NCI-H2227 (cell line): ENCODE data around the gene C1QTNF5.

ENCODE experiments used
- DNase-seq: peaks from one replicate; lab custom pipeline; 2025; ENCODE audit not compliant: unreplicated experiment; lab: John Stamatoyannopoulos, UW

The C1QTNF5 gene

DNA sequence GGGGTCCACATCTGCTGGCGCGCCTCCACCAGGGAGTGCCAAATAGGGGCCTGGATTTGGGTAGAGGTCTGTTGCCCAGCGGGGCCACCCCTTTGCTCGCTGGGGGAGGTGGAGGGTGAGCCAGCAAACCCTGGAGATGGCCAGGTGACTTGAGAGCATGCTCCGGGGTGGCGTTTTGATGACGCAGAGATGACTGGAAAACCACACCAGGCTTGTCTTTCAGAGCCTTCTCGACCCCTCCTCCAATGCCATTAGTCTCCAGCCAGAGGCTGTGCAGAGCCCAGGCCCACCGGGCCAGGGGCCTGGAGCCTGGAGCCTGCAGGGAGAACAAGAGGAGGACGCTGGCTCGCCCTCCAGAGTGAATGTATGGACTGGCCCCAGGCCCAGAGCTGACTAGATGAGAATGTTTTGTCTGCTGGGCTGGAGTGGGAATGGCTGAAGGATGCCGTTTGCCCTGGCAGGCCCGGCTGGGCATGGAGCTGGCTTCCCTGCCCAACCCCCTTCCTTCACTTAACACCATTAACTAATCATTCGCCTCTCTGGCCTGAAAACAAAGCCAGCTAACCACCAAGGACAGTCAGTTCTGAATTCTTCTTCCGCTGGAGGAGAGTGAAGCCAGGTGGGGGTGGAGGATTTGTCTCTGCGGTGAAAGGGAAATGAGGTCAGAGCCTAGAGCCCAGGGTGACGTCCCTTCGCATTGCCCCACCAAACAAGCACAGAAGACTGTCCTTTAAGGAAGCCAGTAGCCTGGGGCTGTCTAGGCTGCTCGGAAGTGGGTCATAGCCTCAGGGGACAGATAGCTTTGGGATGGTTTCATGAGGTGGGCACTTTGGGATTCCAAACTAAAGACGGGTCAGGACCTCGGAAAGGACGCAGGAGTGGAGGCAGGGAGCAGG lies 22.2 kb downstream of the C1QTNF5 start:
- DNase-seq = no peak

DNA sequence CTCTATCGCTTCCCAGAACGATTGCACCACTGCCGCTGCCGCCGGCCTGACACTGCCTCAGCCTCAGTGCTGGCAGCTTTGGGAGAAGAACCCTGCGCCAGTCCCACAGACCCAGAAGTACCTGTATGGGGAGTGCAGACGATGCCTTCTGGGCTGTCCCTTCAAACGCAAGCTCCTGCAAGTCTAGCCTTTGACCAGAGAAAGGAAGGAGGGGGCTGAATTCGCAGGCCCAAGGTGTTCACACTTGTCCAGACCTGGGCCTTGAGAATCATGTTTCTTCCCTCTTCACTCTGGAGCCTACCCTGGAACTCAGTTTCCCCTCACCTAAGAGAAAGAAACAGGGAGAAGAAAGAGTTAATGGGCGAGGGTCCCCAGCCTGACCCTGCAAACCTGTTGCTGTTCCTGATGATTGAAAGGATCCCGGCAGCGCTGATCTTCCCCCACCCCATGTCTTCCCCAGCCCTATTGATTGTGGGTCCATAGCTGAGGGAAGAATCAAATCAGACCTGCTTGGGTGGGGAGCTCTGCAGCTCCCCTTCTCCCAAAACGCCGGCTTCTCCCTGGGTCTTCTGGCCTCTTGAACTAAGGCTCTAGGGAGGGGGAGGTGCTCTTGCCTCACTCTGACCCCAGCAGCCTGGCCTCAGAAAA lies 23.0 kb downstream of the C1QTNF5 start:
- no peak for DNase-seq

DNA sequence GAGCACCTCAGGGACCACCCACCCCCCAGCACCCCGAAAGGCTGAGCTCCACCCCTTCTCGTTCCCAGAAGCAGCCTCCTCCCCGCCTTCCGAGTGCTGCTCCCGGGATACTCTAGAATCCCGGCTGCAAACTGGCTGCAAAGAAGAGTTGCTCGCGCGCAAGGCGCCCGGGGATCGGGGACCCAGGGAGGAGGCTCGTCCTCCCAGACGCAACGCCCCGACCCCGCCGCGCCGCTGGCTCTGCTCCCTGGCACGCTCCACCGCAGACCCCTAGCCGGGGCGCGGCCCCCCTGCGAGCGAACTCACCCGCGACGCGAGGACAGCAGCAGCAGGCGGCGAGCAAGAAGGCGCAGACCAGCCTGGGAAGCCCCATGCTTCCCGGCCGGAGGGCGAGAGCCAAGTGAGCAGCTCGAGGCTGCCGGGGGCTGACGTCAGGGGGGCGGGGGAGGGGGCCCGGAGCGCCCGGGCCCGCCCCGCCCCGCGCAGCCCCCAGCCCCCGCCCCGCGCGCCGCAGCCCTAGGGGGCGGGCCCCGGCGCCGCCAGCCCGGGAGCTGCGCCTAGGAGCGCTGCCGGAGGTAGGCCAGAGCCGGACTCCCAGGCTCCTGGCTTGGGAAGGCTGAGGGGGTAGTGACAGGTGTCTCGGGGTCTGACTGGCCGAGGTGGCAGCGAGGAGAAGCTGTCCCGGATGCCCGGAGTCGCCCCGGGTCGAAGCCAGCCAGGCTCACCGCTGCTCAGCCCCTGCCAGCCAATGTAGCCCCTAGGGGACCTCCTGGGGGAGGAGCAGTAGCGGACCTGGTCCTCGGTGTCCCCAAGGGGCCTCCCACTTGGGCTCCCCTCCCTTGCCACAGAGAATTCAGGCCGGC lies 23.7 kb downstream of the C1QTNF5 start, which contains the start of gene MCAM:
MCAM (minus strand) TSS at position 402 of the 863 bp plus-strand sequence; CDS start at position 373, 29 bp downstream.
- peak; percentile 59 for DNase-seq

DNA sequence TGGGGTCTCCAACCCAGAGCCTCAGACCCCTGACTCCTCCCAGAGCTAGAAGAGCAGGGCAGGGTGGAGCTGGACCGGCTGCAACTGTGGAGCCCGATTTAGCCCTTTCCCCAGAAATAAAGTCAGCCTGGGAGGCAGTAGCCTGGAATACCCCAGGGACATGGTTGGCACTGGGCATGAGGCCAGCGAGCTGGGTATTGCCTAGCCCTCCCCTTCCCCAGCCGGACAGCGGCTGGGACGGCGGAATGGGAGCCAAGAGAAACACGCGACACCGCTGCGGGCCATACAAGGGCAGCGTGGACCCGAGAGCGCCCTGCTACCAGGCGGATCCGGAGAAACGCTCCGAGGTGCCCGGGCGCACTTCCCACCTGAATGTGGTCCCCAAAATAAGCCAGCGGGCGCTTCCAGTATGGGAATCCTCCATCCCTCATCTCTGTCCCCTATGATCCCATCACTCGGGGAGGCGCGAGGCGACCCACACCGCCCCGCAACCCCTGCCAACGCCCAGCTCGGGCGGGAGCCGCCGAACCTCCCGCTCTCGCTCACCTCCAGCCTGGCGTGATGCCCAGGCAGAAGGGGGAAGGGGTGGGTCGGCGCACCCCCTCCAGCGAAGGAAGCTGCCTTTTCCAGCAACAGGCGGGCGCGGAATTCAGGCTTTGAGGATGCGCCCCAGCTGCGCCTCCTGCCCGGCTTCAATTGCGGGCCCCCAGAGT lies 24.5 kb downstream of the C1QTNF5 start:
- peak; percentile 38 for DNase-seq

DNA sequence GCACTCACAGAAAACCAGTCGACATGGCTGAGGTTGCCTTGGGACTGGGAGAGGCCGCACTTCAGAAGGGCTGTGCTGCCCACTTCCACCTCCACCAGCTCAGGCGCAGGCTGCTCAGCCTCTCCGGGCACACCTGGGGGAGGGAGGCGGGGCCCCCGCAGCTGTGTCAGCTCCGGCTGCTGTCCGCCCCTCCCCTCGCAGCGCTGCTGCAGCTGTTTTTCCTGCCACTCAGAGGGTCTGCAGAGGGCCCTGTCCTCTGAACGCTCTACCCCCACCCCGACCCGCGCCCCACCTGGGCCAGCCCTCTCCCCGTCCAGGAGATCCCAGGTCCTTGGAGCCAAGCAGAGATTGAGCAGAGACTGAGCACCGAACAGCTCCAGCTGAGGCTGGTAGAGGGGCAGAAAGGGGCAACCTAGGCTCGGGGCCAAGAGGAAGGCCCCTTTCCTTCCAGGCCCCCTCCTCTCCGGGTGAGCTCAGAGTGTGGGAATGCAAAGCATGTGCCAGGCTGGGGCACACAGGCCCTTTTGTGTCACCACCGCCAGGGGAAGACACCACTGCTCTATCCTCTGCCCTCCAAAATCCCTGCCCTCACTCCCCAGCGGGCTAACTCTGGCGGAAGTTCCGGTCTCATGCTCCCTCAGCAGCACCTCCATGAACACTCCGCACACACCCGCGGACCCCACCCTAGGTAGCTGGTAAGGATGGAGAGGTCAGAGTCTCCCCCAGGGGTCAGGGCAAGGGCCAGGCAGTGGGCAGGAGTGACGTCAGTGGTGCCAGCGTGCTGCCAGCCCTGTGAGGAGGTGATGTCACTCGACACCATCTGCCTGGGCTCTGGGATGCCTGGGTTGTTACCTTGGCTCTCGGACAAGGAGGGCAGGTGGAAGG lies 25.3 kb downstream of the C1QTNF5 start:
- DNase-seq = peak; percentile 53

DNA sequence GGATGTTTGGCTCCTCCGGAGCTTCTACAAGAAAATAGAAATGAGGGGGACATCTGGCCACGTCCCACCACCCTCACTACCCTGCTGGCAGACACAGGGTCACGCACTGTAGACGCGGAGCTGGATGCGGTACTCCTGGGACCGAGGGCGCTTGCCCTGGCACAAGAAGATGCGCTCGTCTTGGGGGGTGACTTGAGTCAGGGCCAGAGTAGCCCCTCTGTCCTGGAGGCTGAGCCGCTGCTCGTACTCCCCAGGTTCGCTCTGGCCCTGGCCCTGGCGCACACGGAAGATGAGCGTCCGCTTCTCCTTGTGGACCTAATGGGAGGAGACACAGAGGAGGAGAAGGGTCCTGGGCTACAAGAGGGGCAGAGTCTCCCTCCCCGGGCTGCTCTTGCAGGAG lies 26.0 kb downstream of the C1QTNF5 start:
- no peak for DNase-seq

DNA sequence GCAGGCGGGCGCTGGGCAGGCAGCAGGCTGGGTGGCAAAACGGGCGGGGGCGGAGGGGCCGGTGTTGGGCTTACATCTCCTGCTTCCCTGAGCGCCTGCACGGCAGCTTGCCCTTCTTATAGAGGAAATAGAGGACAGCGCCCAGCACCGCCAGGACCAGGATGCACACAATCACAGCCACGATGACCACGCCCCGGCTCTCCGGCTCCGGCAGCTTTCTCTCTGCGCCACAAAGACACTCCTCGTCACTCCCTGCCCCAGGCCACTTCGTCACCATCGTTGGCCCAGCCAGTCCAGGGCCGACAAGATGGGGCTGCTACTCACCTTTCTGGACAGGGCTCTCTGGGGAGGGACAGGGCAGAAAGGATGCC lies 30.0 kb downstream of the C1QTNF5 start:
- no peak for DNase-seq

DNA sequence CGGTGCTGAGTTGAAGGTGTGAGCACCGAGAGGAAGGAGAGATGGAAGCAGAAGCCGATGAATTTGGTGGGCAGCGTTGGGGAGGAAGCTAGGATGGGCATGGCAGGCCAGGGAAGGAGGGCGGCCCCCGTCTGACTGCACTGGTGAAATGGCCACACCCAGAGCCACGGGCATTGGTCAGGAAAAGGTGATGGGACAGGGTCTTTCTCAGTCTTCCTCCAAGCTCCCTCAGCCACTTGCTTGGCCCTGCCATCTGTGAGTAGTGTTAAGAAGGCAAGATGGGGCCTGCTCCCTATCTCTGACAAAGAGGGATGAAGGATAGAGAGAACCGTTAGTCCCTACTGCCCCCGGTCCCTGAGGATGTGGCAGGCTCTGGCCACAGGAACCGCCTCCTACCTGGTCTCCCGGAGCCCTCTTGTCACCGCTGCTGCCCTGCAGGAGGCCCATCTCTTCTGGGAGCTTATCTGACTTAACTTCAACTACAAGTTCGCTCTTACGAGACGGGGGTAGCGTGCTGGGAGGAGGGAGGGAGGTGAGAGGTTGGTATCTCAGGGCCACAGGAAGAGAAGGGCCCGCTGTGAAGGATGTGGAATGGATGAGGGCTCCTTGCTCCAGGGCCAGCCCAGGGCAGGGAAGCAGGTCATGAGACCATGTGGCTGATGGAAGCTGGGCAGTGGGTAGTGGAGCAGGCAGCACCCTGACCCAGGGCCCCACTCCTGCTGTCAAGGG lies 30.6 kb downstream of the C1QTNF5 start:
- no peak for DNase-seq

DNA sequence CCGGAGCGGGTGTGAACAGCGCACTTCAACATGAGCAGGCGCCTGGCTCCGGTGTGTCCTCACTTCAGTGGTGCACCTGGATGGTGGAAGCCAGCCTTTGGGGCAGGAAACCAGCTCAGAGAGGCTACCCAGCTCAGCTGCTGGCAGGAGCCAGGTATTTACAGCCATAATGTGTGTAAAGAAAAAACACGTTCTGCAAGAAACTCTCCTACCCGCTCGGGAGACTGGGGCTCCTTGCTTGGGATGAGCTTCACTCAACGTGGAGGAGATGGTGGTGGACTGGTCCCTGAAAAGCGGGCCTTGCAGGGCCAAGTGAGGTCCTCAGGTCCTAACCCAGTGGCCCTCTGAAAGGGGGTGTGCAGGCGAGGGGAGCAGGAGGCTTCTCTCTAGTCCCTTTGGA lies 31.3 kb downstream of the C1QTNF5 start:
- no peak for DNase-seq

DNA sequence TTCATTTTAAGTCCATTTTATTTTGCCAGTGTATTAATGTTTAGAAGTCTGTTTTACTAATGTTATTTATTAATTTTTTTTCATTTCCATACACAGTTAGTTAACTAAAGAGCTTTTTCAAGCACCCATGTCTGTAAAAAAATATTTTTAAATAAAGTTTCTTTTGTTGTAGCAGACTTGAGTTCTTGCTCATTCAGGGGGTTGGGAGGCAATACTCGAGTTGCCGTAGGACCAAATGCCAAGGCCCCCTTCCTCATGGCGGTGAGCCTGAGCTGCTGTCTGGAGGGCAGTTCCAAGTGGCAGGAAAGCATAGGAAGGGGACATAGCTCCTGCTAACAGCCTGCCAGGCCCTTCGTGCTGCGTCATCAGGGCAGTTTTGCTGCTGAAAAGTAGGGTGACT lies 32.7 kb downstream of the C1QTNF5 start:
- no peak for DNase-seq

DNA sequence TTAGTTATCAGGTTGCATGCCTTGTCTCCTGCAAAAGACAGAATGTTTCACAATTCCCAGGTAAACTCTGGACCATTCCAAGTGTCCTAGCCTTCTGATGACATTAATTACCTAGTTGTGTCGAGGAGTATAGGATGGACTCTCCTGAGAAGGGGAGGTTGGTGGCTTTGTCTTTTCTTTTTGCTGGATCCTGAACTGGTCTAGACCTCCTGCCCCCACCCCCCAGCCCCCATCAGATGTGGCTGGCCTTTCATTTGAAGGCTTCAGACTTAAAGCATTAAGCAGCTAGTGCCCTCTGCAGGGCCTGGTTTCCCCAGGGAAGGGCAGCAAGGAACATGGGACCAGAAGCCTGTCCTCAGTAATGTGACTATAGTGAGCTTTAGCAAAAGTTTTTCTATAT lies 33.5 kb downstream of the C1QTNF5 start:
- DNase-seq = no peak

DNA sequence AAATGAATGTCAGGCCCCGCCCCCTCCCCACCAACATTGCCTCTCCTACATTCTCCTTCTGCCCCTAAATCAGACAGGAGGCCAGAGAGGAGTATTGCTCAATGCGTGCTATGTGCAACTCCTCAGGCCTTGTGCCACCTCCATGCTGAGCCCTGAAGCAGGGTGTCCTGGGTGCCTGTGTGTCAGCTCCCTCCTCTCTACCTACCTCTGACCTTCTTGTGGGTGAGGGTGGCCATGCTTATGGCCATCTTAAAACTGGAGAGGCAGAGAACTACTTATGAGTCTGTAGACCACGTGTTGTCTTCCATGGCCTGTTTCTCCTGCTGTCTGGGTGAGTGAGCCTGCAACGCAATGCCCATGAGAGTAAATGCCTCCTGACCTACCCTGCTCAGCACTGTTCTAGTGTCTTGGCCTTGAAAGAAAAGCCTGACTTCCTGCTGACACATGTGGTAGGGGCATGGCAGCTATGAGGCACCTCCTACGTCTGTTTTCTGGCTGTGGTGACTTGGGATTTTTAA lies 34.3 kb downstream of the C1QTNF5 start:
- no peak for DNase-seq

DNA sequence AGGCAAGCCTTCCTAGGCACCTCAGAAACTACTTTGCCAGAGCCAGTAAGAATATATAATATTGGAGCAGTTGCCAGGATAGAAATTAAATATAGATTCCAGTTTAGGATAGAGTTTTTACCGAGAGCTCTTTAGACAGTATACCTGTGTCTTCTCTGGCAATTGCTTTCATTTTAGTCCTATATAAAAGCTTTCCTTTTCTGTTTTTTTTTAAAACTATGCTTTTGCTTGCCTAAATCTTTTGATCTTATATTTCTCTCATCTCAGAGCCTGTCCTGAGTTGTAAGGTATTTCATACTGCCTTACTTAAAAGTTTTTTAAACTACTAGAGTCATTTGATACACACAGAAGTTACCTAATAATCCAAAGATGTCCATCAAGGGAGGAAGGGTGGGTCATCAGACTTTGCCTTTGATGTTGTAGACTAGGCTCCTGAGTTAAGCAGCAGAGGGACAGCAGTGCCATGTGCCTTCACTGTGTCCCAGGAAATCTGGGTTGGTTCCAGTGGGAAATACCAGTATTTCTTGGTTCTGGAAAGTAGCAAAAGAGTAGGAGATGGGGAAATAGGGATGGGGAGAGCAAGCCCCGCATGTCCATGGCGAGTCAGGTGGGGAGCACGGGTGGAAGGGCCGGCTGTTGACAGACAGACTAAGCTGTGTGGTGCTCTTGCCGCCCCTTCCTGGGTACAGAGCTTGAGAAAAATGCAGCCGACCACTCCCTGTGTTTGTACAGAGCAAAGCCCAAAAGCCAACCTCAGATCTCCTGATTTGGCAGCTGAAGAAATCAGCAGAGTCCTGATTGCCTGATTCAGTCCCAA lies 34.9 kb downstream of the C1QTNF5 start:
- DNase-seq = no peak

DNA sequence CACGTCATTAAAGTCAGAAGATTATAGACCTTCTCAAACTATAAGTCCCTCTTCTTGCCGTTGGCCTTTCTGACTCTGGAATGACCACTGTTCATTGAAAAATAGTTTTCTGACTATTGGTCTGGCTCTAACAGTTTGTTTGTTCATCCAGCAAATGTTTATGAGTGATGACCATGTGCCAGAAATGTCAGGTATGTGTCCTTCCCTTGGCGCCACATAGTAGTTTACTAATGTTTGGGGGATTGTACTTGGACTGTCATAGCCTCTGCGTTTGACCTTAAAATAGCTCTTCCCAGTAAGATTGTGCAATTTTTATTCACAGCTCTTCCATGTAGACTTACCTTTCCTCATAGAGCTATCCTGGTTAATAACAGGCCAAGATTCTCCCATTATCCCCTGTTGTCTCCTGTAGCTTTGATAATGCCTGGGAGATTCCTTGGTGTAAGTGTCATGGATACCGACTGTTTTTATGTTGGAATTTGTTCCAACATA lies 37.4 kb downstream of the C1QTNF5 start:
- no peak for DNase-seq

DNA sequence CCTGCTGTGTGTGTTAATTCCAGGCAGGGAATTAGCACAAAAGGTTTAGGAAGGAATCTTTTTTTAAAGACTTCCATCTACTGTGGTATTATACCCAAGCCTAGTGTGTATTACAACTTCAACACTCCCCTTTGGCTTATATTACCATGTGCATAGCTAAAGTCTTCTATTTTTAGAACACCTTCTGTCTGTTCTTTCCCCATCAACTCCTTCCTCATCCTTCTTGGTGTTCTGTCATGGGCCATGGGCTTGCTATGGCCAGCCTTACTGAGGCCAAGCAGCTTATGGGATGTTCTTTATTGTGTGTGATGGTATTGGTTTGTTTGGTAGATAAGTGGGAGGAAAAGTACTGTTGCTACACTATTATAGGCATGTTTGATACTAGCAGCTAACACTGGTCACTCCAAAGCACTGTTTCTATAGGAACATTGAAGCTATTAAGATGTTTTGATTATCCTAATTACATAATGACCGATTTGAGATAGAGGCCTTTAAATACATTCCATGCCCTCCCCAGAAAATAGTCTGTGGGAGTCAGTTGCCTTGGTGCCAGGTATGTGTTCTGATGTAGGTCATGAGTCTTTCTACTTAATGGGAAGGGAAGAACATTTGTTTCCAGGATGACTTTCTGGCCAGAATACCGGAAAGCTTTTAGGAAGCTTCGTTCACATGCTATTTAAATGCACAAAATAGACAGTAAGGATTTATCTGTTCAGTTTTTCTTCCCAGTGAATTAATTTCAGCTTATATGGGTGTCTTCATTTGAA lies 40.3 kb downstream of the C1QTNF5 start:
- DNase-seq = no peak

DNA sequence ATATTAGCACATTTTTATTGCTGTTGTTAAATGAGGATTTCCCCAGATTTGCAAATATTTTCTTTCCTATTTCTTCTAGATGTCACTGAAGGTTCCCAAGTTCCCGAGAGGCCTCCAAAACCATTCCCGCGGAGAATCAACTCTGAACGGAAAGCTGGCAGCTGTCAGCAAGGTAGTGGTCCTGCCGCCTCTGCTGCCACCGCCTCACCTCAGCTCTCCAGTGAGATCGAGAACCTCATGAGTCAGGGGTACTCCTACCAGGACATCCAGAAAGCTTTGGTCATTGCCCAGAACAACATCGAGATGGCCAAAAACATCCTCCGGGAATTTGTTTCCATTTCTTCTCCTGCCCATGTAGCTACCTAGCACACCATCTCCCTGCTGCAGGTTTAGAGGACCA lies 41.3 kb downstream of the C1QTNF5 start:
- DNase-seq = no peak

DNA sequence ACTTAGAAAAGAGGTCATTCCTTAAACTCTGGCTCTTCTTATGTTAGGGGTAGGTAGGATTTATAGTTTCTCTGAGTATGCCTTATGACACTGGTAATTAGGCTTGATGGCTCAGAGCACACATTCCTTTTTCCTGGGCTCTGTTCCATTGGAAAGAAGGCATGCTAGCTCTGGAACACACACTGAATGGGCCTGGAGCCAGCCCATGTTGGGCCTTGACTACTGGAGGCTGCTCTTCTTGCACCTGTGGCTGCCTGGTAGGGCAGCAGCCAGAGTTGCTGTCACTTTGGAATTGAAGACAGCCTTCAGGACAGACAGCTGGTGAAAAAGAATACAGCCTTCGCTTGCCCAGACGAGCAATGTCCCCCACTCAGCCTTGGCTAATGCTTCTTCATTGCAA lies 42.0 kb downstream of the C1QTNF5 start:
- DNase-seq = no peak
